ENCODE measurements around the gene USP26.
"Not testable (repeated sequence)": the region's sequence is repeated elsewhere in the genome, so short reads cannot be mapped to it uniquely, and the experiment has no call there.

Gene USP26

DNA sequence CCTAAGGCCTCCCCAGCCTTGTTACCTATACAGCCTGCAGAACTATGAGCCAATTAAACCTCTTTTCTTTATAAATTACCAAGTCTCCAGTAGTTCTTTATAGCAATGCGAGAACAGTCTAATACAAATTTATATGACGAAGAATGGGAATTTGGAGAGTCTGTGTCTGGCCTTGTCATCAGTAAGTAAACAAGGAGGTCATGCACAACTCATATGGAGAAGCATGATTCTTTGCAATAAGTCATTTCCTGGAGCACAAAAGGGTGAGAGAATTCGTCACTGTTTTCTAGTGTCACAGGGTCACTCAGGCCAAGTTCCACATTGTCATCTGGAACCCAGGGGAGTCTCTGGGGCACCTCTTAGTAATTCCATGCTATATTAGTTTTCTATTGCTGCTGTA is 89.5 kb downstream of the USP26 start:
- no peak for DNase-seq

DNA sequence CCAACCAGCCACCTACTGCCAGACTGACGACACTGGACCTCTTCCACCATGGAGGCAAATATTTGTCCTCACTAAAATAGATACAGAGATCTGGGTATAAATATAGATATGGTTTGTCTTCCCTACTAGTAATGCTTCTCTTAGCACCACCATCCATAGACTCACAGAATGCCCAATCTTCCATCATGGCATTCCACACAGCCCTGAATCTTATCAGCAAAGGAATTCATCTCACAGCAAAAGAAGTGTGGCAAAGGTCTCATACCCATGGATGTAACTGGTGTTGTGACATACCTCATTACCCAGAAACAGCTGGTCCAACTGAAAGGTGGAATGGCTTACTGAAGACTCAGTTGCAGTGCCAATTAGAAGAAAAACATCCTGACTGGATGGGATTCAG is 91.3 kb downstream of the USP26 start:
- no peak for DNase-seq

DNA sequence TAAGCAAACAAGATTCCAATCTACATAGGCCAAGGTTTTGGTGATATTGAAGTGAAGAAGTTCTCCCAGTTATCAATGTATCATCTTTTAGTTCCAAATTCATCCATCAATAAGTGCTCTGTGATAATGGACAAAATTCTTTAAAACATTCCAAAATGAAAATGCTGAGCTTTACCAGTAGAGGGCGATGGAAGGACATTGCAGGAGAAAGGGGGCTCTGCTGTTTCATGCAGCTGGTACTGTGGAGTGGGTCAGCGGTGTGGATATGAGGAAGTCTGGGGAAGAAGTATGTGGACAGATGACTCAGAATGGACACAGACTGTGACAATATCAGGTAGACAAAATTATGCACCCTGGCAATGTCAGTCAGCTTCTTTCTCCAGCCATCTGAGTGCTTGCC is 91.9 kb downstream of the USP26 start:
- DNase-seq: no peak

DNA sequence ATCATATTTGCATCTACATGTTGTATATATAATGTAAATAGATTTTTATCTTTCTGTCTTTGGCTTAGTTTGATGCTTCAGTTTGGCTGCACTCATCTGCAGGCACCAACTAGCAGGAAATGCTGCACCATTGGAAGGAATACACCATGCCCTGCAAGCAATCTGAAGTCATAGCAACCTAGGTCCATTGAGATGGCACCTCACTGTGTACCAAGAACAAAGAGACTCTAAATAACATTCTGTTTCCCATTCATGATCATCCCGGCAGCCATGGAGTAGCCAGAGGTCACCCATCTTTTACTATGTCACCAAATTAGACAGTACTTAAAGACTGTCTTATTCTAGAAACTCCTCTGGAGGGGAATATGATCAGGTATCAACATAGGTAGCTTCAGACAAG is 97.7 kb downstream of the USP26 start:
- no peak for DNase-seq

DNA sequence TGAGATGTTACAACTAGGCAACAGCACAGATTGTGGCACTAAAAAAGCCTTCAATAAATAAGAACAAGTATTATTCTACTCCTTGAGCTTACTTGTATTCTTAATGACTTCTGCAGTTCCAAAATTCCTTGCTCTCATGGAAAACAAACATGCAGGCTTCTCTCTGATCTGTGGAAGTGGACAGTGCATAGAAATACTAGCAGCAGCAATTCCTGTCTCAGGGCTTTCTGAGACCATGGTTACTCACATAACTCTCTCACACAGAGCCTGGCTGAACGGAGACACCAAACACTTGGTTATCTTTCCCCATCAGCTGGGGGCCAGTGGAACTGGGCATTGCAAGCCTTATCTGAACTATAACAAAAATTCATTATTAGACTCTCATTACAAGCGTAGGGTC is 106.1 kb downstream of the USP26 start:
- DNase-seq: no peak

DNA sequence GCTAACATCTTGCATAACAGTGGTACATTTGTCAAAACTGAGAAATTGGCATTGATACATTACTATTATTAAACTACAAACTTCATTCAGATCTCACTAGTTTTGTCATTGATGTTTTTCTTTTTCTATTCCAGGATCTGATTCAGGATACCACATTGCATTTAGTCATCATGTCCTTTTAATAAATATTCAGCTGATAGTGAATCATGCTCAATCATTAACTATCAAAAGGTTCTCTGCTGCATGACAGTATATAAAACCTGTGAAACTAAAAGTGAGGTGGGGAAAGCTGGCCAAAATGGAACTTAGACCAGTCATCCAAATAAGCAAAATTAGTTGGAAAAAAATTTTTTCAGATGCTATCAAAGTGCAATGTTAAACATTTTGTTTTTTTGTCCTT is 110.4 kb downstream of the USP26 start:
- no peak for DNase-seq

DNA sequence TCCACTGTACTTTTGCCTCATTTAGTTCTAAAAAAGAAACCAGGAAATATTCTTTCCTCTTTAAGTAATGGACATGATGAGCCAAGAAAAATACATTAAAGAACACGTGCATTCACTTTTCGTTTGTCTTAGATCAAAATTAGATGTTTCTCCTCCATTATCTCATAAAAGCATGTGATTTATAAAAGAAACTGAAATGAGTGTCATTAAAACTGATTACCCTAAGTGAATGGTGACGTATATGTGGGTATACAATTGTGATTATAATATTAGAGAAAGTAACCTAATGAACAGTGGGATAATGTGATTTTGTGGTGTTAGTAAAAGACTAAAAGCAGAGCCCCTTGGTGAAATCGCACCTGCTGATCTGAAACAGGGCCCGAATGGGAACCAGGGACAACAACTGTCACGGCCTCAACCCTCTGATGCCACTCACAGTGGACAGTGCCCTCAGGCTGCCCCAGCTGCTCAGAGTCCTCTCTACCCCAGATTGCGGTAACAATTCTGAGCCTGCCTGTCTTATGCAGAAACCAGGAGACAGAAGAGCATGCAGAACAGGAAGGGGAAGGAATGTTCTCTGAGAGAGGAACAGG is 112.8 kb downstream of the USP26 start:
- DNase-seq: no peak

DNA sequence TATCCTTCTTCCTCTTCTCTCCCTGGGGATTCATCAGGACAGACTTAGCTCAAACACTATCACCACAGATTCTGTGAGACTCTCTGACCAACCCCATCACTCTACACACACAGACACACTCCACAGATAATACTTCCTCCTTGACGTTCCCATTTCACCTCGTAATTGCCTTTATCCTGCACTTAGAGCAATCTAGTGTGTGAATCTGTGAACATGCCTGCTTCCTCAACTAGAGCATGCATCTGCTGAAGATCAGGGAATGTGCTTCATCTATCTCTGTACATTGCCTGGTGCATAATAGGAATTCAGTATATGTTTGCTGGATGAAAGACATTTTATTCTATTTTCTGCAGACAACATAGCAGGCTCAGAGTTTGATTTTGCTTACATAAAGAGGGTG is 113.4 kb downstream of the USP26 start:
- no peak for DNase-seq

DNA sequence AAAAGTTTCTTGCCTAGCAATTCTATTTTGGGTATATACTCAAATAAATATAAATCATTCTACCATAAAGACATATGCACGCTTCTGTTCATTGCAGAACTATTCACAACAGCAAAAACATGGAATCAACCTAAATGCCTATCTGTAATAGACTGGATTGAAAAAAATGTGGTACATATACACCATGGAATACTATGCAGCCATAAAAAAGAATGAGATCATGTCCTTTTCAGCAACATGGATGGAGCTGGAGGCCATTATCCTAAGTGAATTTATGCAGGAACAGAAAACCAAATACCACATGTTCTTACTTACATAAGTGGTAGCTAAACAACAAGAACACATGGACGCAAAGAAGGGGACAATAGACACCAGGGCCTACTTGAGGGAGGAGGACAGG is 116.9 kb downstream of the USP26 start:
- not testable (repeated sequence) for DNase-seq
